Stimulated activated CD4-positive, alpha-beta T cell treated with anti-CD3 and anti-CD28 coated beads, TNF-alpha, amount 100 ng/mL, for 1 hour (primary cell): ENCODE measurements around the gene STYXL1.
"Not testable (repeated sequence)": the region's sequence is repeated elsewhere in the genome, so short reads cannot be mapped to it uniquely, and the experiment has no call there.

Experiments
- DNase-seq, 3 donors: peaks; one replicate each; pipeline ENCODE4 v3.0.0-alpha.2; 2020; ENCODE audit warnings: low read depth in 3 of 3, low spot score in 1 of 3

STYXL1 gene

DNA sequence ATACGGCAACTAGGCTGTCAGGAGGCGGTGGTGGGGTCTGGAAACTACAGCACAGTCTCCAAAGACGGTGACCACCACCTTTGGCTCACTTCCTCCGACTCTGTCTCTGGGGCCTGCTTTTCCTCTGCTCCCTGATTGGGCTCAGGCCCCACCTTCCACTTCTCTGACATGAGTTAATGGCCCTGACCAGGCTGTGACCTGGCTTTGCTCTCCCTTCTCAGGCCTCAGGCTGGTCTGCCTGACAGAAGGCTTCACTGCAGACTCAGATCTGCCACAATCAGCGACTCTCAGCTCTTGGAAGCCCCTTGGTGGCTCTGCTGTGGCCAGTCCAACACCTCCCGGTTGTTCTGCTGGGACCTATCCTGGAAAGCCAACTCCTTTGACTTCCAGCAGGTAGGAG is 7.7 kb downstream of the STYXL1 start:
- no peak for DNase-seq

DNA sequence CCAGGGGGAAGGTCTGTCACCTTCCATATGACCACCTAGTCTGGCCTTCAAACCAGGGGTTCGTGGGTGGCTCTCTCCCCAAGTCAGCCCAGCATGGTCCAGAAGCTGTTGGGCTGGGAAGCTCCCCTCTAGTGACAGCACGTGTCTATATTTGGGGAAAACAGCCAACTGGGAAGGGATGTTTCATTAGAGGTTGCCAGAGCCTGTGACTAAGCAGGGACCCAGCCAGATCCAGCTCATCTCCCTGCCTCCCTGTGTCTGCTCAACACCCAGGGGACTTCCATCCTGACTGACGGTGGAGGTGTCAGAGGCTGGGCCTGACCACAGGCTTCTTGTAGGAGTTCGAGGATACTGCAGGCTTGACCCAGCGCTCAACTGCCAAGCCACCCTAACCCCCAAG is 10.5 kb downstream of the STYXL1 start:
- no peak for DNase-seq

DNA sequence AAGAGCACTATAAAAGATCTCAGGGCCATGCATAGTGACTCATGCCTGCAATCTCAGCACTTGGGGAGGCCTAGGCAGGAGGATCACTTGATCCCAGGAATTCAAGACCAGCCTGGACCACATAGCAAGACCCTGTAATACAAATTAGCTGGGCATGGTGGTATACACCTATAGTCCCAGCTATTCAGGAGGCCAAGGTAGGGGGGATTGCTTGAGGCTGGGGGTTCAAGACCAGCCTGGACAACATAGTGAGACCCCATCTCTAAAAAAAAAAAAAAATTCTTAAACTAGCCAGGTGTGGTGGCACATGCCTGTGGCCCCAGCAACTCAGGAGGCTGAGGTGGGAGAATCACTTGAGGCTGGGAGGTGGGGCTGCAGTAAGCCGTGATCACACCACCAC is 15.8 kb downstream of the STYXL1 start:
- DNase-seq, result no peak

DNA sequence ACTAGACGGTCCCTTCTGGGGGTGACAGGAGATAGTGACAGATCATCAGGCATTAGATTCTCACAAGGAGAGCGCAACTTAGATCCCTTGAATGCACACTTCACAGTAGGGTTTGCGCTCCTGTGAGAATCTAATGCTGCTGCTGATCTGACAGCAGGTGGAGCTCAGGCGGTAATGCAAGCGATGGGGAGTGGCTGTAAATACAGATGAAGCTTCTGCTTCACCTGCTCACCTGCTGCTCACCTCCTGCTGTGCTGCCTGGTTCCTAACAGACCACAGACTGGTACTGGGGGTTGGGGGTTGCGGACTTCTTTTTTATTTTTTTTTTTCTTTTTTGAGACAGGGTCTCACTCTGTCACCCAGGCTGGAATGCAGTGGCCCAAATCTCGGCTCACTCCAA is 18.1 kb downstream of the STYXL1 start:
- DNase-seq, result not testable (repeated sequence)

DNA sequence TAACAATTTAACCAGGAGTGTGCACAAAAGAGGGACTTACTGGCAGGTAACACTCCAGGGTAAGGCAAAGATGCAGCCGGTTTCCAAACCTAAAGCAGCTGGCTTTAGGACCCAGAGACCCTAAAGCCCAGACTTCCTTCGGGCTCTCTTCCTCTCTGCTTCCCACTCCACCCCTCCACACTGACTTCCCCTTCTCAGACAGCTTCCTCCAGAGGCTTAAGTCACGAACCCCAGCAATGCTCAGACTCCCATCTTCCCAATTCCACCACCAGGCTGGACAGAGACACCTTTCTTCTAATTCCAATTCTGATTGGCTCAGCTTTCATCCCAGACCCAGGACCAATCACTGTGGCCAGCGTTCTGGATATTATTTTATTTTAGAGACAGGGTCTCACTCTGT is 24.8 kb downstream of the STYXL1 start:
- no peak for DNase-seq

DNA sequence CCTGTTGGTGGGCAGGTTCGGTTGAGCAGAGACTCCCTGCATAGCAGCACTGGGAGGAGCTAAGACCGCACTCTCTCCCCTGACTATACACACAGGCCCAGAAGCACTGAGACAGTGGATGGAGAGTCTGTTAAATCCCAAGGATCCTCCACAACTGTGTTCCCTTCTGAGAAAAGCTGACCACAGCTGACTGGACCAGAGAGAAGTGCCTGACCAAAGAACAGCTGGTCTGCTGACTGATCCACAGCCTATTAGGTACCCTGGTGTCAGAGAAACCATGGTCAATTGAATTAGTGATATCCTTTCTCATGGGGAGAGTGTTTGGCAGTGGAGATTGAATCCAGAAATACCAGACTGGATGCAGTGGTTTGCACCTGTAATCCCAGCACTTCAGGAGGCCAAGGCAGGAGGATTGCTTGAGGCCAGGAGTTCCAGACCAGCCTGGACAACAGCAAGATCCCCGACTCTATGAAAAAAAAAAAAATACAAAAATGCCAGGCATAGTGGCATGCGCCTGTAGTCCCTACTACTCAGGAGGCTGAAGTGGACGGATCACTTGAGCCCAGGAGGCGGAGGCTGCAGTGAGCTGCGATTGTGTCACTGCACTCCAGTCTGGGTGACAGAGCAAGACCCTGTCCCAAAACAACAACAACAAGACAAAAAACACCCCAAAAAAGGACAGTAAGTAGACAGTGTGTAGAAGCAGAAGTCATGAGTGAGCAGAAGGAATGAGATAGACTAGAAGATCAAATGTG is 25.6 kb downstream of the STYXL1 start:
- no peak for DNase-seq

DNA sequence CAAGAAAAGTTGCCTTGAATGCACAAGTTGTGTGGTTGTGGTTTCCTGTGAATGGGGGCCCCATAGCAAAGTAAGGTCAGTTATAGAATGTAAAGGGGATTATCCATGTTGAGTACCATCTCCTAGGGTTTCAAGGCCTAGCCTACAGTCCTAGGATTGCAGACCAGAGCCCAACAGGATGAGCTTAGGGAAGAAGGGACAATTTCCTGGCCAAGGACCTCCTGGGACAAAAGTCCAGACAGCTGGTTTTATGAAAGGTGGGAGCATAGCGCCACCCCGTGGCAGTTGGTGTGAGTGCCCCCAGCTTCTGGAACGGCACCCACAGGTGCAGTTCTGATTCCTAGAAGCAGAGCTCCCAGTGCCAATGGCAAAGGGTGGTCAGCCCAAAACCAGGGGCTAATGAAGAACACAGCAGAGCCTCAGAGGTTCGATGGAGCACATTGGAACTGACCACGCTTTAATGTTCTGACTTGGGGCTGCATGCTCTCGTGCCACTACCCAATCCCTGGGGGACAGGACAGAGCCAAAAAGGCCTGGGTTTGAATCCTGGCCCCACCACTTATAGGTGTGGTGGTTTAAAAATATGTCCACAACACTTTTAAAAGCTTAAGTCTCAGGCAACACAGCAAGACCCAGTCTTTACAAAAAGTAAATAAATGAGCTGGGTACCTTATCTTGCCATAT is 27.6 kb downstream of the STYXL1 start:
- peak; percentile 10 to 67 (median 52) for DNase-seq

DNA sequence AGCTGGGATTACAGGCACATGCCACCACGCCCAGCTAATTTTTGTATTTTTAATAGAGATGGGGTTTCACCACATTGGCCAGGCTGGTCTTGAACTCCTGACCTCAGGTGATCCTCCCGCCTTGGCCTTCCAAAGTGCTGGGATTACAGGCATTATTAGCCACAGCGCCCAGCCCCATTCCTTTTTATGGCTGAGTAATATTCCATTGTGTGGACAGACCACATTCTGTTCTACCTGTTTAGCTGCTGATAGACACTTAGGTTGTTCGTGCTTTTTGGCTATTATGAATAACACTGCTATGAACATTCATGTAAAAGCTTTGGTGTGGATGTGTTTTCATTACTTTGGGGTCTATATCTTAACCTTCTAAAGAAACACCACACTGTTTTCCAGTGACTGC is 29.3 kb downstream of the STYXL1 start:
- DNase-seq, result not testable (repeated sequence)

DNA sequence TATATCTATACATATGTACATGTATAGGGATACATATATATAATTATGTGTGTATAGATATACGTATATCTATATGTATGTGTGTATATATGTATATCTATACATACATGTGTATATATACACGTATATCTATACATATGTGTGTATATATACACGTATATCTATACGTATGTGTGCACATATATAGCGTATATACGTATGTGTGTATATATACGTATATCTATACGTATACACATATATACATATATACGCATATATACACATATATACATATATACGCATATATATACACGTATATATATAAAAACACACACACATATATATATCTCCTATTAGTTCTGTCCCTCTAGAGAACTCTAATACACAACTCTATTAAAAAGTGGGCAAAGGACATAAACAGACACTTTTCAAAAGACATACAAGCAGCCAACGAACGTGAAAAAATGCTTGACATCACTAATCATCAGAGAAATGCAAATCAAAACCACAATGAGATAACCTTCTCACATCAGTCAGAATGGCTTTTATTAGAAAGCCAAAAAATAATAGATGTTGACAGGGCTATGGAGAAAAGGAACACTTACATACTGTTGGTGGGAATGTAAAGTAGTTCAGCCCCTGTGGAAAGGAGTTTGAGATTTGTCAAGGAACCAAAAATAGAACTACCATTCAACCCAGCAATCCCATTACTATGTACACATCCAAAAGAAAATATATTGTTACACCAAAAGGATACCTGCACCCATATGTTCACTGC is 31.4 kb downstream of the STYXL1 start:
- DNase-seq, result no peak

DNA sequence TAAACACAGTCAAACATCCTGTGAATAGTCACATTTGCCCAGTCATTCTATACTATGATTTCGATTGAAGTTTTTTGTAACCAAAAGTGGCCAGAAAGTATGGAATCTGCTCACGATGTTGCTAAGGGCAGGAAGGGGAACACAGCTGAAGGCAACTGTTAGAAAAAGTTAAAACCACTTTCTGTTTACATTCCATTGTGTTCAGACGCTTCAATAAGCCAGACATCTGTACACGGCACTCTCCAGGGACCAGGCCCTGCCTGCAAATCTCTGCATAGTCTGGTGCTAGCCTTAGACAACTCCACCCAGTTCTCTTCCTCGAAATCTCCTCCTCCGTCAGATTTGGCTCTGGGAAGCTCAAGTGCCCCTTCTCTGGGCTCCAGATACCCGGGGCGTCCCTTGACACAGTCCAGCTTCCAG is 36.3 kb downstream of the STYXL1 start:
- no peak for DNase-seq

DNA sequence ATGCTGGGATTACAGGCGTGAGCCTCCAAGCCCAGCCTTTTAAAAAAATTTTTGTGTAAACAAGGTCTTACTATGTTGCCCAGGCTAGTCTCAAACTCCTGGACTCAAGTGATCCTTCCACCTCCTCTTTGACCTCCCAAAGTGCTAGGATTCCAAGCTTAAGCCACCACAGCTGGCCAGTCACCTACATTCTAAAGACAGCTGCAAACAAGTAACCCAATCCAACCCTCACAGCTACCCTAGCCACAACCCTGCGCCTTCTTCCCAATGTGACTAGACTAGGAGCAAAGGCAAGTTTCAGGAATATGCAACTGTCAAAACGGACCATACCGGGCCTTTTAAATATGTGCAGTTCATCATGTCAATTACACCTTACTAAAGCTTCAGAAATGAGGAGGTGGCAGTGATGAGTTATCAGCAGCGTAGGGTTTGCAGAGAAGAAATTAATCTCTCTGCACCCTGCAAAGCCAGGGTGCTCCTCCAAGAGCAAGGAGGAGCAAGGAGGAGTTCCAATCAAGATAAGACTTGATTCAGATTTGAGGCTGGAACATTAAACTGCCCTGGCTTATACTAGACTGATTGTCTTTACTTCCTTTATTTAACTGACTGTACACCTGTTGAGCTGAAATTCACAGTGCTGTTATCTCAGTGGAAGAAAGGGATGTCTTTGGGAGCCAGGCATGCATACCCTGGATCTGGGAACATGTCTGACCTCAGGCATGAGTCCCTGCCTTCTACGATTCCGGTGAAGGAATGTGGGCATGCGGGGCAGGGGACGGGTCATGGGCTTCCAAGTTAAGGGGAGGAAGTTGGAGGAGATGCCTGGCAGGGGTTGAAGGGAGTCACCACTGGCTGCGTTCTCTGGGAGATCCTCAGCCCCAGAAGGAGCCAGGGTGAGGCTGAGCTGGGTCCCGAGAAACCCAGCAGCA is 37.9 kb downstream of the STYXL1 start:
- no peak for DNase-seq

DNA sequence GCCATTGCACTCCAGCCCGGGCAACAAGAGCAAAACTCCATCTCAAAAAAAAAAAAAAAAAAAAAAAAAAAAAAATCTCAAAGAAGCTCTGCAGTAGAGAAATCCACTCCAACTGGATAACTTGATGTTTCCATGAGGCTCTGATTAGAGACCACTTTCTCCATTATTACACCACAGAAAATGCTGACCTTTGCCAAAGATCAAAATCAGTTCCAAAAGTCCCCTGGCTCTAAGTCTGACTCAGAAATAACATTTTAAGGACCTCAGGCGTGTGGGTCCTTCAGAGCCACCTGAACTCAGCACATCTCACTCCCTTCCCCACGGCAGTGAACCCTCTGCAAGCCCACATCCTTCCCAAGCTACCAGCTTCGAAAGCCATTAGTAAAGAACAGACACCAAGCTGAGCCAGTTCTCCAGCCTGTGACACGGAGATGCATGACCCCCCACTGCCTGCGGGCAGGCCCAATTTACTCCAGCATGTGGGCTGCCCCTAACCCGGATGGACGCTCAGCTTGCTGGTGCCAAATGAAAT is 39.6 kb downstream of the STYXL1 start:
- DNase-seq, result no peak

DNA sequence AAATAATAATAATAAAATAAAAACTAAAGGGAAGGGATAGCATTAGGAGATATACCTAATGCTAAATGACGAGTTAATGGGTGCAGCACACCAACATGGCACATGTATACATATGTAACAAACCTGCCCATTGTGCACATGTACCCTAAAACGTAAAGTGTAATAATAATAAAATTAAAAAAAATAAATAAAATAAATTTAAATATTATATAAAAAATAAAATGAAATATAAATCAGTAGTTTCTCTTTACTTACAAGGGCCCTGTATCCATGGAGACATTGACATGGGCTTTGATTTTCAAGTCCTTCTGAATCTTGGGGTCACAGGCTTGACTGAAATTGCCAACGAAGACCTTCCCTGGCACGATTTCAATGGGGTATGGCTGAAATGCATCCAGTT is 42.8 kb downstream of the STYXL1 start:
- not testable (repeated sequence) for DNase-seq

DNA sequence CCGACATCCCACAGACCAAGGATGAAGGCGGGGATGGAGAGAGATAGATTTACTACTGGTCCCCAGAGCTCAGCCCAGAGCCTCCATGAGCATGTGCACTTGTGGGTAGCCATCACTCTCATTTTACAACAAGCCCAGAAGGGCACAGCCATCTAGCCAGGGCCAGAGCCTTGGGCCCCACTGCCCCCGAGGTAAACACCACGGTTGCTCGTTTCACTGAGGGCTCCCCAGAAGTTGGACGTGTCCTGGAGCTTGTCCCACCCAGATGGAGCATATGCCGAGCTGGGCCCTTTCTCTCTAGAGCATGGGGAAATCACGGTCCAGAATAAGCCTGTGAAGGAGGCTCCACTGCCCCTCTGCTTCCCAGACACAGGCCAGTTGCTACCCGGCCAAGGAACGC is 44.4 kb downstream of the STYXL1 start:
- no peak for DNase-seq

DNA sequence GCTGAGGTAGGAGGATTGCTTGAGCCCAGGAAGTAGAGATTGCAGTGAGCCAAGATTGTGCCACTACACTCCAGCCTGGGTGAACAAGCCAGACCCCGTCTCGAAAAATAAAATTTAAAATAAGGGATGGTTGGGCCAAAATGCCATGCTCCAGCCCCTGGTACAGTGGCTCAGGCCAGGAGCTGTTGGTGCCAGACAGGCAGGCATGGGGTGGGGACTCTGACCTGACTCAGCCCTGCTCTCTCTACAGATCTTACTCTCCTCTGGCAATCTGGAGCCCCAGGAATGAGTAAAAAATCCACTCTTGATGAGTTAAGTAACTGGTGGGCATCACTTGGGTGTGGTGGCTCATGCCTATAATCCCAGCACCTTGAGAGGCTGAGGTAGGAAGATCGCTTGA is 45.0 kb downstream of the STYXL1 start:
- DNase-seq, result no peak

DNA sequence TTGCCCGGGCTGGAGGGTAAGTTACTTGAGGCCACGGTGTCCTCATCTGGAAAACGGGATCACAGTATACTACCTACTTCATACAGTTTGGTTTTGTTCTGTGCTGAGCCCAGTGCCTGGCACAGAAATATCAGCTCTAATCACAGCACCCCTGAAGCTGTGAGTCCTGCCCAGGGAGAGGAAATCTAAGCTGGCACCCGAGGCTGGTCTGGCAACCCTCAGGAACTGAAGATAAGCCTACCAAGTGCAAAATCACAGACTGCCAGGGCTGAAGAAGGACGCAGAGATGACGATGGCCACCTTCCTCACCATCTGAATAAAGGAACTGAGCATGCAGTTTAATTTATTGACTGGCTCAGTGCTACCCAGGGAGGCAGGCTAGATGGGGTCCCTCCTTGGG is 45.7 kb downstream of the STYXL1 start:
- DNase-seq, result no peak

DNA sequence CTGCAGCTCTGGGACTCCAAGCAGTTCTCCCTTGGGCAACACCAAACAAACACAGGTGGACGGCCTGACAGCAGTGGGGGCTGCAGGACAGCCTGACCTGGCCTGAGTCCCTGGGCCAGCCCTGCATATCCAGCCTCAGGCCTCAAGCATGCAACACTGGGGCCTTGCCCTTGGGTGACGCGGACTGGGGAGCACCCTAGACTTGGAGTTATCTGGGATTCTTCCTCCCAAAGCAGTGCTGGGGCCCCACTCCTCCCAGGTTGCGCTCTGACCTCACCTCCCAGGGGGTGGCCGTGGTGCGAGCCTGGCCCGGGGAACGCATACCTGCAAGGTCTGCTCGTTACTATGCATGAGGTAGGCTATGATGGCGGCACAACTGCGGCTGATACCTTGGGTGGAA is 47.2 kb downstream of the STYXL1 start:
- no peak for DNase-seq

DNA sequence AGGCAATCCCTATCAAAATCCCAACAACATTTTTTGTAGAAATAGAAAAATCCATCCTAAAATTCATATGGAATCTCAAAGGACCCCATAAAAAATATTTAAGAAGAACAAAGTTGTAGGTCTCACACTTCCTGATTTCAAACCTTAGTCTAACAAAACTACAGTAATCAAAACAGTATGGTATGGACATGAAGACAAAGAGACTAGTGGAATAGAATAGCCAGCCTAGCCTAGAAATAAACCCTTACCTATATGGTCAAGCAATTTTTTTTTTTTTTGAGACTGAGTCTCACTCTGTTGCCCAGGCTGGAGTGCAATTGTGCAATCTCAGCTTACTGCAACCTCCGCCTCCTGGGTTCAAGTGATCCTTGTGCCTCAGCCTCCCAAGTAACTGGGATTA is 49.8 kb downstream of the STYXL1 start:
- no peak for DNase-seq

DNA sequence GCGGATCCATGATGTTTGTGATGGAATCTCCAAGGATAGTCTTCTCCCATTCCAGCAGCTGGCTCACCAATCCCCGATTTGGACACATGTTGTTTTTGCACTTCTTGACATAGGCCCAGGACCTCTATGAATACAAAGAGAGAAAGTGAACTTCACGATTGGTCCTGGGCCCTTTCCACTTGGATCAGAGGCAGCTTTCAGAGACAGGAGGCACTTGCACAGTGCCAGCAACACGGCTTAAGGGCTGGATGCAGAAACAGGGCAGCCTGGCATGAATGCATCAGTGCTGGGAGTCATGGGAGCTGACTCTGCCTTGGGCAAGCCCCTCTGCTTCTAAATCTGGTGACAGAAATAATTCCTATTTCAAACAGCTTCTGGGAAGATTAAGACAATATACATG is 51.3 kb downstream of the STYXL1 start:
- DNase-seq, result no peak

DNA sequence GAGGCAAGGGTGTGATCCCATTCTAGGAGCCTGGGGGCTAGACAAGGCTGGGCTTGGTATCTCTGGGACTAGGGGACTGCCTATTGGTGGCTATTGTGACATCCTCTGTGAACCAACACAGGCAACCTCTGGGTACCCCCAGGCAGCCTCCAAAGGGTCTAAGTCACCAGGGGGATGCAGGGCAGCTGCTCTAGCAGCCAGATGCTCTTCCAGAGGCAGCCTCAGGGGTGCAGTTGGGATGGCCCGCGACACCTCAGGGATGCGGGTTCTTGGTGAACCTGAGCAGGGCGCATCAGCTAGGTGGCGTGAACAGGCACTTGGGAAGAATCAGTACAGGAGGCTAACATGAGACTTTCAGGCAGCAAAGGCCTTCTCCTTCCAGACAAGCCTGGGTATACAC is 51.8 kb downstream of the STYXL1 start:
- DNase-seq, result no peak

DNA sequence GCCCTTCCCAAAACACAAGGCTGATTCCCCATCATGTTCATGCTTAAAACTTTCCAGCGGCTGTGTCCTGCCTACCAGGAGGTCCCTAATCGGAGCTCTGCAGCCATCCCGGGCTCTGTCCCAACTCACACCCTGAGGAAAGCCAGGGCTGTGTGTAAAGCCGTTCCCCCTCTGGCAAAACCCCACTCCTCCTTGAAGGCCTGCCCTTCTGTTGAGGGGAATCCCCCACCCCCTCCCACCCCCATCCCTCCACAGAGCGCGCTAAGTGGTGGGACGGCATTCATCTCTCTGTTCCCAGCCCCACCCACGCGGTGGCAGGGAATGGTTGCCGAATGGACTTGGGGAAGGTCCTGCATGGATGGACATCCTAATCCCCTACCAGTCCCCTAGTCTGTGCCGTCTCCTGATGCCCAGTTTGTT is 52.7 kb downstream of the STYXL1 start:
- no peak for DNase-seq
